Activated T-cell treated with anti-CD3 and anti-CD28 coated beads, Interleukin-2, amount 50 U/mL, for 1 hour (primary cell): ENCODE measurements around the gene CDC45.

ENCODE experiments used
- DNase-seq: peaks from one replicate; pipeline ENCODE4 v3.0.0-alpha.2; 2020

Gene CDC45

GRCh38 chr22:19448739-19449421, 30.8 kb upstream of the CDC45 start:
- DNase-seq, result no peak

GRCh38 chr22:19449422-19449767, 30.3 kb upstream of the CDC45 start:
- no peak for DNase-seq

GRCh38 chr22:19450363-19451175, 29.2 kb upstream of the CDC45 start:
- DNase-seq, result no peak

- DNase-seq, result no peak
Measured at GRCh38 chr22:19451570-19451969, 28.1 kb upstream of the CDC45 start.

- no peak for DNase-seq
Measured at GRCh38 chr22:19453718-19454117, 26.0 kb upstream of the CDC45 start.

- DNase-seq, result no peak
Measured at GRCh38 chr22:19454156-19454555, 25.6 kb upstream of the CDC45 start.

- DNase-seq, result no peak
Measured at GRCh38 chr22:19455033-19455432, 24.7 kb upstream of the CDC45 start.

- DNase-seq, result no peak
Measured at GRCh38 chr22:19455585-19456370, 23.9 kb upstream of the CDC45 start.

GRCh38 chr22:19456541-19456940, 23.2 kb upstream of the CDC45 start:
- no peak for DNase-seq

GRCh38 chr22:19457828-19458428, 21.8 kb upstream of the CDC45 start:
- DNase-seq, result no peak

GRCh38 chr22:19460036-19460435, 19.7 kb upstream of the CDC45 start:
- no peak for DNase-seq

GRCh38 chr22:19461506-19461905, 18.2 kb upstream of the CDC45 start:
- no peak for DNase-seq

GRCh38 chr22:19463008-19463407, 16.7 kb upstream of the CDC45 start:
- no peak for DNase-seq

GRCh38 chr22:19463491-19464469, 15.9 kb upstream of the CDC45 start:
- DNase-seq, result no peak

GRCh38 chr22:19464546-19464945, 15.2 kb upstream of the CDC45 start:
- DNase-seq, result no peak

- DNase-seq, result no peak
Measured at GRCh38 chr22:19464975-19465374, 14.7 kb upstream of the CDC45 start.

- no peak for DNase-seq
Measured at GRCh38 chr22:19466126-19466716, 13.5 kb upstream of the CDC45 start.

- DNase-seq, result no peak
Measured at GRCh38 chr22:19466848-19467752, 12.6 kb upstream of the CDC45 start.

- DNase-seq, result no peak
Measured at GRCh38 chr22:19467912-19468311, 11.8 kb upstream of the CDC45 start.

- DNase-seq, result no peak
Measured at GRCh38 chr22:19469421-19469820, 10.3 kb upstream of the CDC45 start.

- DNase-seq, result no peak
Measured at GRCh38 chr22:19470010-19470409, 9.7 kb upstream of the CDC45 start.
